Measurements from ENCODE around the gene SCN5A. TPM values are rescaled to one million over a fixed set of nuclear protein-coding genes. Genes with fewer than 3 reads are reported as not detected.

SCN5A gene
- total and polyA plus RNA-seq, 4 donors, result 0.01 to 0.14 TPM; not detected in 2

GRCh38 chr3:38636881-38637280, 12.6 kb downstream of the SCN5A start:
- no peak overlapping the region for H3K4me3 ChIP-seq (ENCODE audit: low read depth in 1 of 3, low read length in 3 of 3)
- H3K9me3 ChIP-seq (ENCODE audit: control insufficient read depth in 4 of 4, low read length in 3 of 4), result peaks cover 0 to 3% (median 0%) of the 10 kb centered on the region in 4 donors
- no peak for TF ChIP-seq GABPA (IDR thresholded peaks at IDR 0.05 in 1 of 2, conservative IDR thresholded peaks at IDR 0.05 in 1 of 2)
- no peak for TF ChIP-seq JUND (IDR thresholded peaks at IDR 0.05)
- no peak for TF ChIP-seq MAX (IDR thresholded peaks at IDR 0.05)
- TF ChIP-seq HNF4G (IDR thresholded peaks at IDR 0.05), result no peak
- TF ChIP-seq YY1 (IDR thresholded peaks at IDR 0.05), result no peak
- TF ChIP-seq RXRA (IDR thresholded peaks at IDR 0.05), result no peak
- no peak for TF ChIP-seq ZBTB33 (IDR thresholded peaks at IDR 0.05)
- no peak for TF ChIP-seq ATF3 (IDR thresholded peaks at IDR 0.05)
- TF ChIP-seq NR2F2 (IDR thresholded peaks at IDR 0.05), result no peak
- no peak for TF ChIP-seq EGR1 (IDR thresholded peaks at IDR 0.05; ENCODE audit: low read depth in 2 of 2)
- no peak for TF ChIP-seq CTCF (IDR thresholded peaks at IDR 0.05; ENCODE audit: low read depth, low read length, missing input control)
- TF ChIP-seq FOXA1 (IDR thresholded peaks at IDR 0.05), result no peak
- TF ChIP-seq RAD21 (IDR thresholded peaks at IDR 0.05), result no peak
- no peak for TF ChIP-seq FOXA2 (IDR thresholded peaks at IDR 0.05)
- DNase-seq (ENCODE audit: low spot score), result no peak
- 79% methylated on average over 6 of the region's 6 CpGs for WGBS
- H3K36me3 ChIP-seq (ENCODE audit: control insufficient read depth in 4 of 4, insufficient read depth in 3 of 4, low read depth in 1 of 4, low read length in 3 of 4), result no peaks in the 10 kb centered on the region
- no peak overlapping the region for H3K9ac ChIP-seq (ENCODE audit: low read depth in 1 of 2, low read length in 2 of 2)
- H3K27me3 ChIP-seq (ENCODE audit: control insufficient read depth in 4 of 4, insufficient read depth in 4 of 4, low read length in 3 of 4), result peaks cover 0 to 2% (median 0%) of the 10 kb centered on the region in 4 donors
- H3K4me1 ChIP-seq (ENCODE audit: control insufficient read depth in 4 of 4, insufficient read depth in 4 of 4, low read length in 3 of 4), result no peaks in the 10 kb centered on the region
- H3K27ac ChIP-seq (ENCODE audit: low read depth in 1 of 2, low read length in 2 of 2), result no peak overlapping the region

- 63% methylated on average over 7 of the region's 7 CpGs for WGBS
- peaks cover 0 to 3% (median 0%) of the 10 kb centered on the region in 4 donors for H3K27me3 ChIP-seq (ENCODE audit: control insufficient read depth in 4 of 4, insufficient read depth in 4 of 4, low read length in 3 of 4)
- no peak for DNase-seq (ENCODE audit: low spot score)
Observed at GRCh38 chr3:38636464-38636863, 13.0 kb downstream of the SCN5A start.

More at GRCh38 chr3:38636464-38636863, 13.0 kb downstream of the SCN5A start:
- H3K27ac ChIP-seq (ENCODE audit: low read depth in 1 of 2, low read length in 2 of 2), result no peak overlapping the region
- no peaks in the 10 kb centered on the region for H3K36me3 ChIP-seq (ENCODE audit: control insufficient read depth in 4 of 4, insufficient read depth in 3 of 4, low read depth in 1 of 4, low read length in 3 of 4)
- H3K9me3 ChIP-seq (ENCODE audit: control insufficient read depth in 4 of 4, low read length in 3 of 4), result peaks cover 0 to 3% (median 0%) of the 10 kb centered on the region in 4 donors
- no peak overlapping the region for H3K4me3 ChIP-seq (ENCODE audit: low read depth in 1 of 3, low read length in 3 of 3)
- H3K9ac ChIP-seq (ENCODE audit: low read depth in 1 of 2, low read length in 2 of 2), result no peak overlapping the region
- TF ChIP-seq NR2F2 (IDR thresholded peaks at IDR 0.05), result no peak
- TF ChIP-seq YY1 (IDR thresholded peaks at IDR 0.05), result no peak
- TF ChIP-seq GABPA (IDR thresholded peaks at IDR 0.05 in 1 of 2, conservative IDR thresholded peaks at IDR 0.05 in 1 of 2), result no peak
- TF ChIP-seq MAX (IDR thresholded peaks at IDR 0.05), result no peak
- TF ChIP-seq JUND (IDR thresholded peaks at IDR 0.05), result no peak
- no peak for TF ChIP-seq TAF1 (conservative IDR thresholded peaks at IDR 0.05)
- TF ChIP-seq CTCF (IDR thresholded peaks at IDR 0.05; ENCODE audit: low read depth, low read length, missing input control), result no peak
- no peaks in the 10 kb centered on the region for H3K4me1 ChIP-seq (ENCODE audit: control insufficient read depth in 4 of 4, insufficient read depth in 4 of 4, low read length in 3 of 4)

Measured in liver (tissue), 9 donors.